ENCODE results near the gene NCAPG.

The NCAPG gene

DNA sequence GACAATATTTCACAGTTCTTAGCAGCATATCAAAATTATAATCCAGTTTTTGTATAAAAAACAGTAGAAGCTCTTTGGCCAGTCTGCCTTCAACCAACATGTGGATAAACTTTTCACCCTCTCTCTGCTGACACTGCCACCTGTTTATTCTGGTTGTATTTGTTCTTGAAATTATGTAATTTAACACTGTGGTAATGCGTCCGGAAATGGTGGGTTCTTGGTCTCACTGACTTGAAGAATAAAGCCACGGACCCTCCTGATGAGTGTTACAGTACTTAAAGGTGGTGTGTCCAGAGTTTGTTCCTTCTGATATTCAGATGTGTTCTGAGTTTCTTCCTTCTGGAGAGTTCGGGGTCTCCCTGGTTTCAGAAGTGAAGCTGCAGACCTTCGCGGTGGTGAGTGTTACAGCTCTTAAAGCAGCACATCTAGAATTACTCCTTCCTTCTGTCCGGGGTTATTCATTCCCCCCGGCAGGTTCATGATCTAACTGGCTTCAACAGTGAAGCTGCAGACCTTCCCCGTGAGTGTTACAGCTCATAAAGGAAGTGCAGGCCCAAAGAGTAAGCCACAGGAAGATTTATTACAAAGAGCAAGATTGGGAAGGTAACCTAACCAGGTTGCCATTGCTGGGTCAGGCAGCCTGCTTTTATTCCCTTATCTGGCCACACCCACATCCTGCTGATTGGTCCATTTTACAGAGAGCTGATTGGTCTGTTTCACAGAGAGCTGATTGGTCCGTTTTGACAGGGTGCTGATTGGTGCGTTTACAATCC is 45.1 kb upstream of the NCAPG start:
- H3K36me3 ChIP-seq (ENCODE audit: control insufficient read depth in 4 of 4, insufficient read depth in 4 of 4, low read length in 3 of 4) = no peaks in the 10 kb centered on the region
- peaks cover 0 to 7% (median 6%) of the 10 kb centered on the region in 4 experiments for H3K4me1 ChIP-seq (ENCODE audit: control extremely low read depth in 1 of 4, control insufficient read depth in 4 of 4, insufficient read depth in 4 of 4, low read length in 3 of 4)
- ChIA-PET POLR2A (interaction anchor here (0.6 kb wide), 1 partner anchor 17 kb away, joined by 4 read pairs; no protein-coding TSS in a partner anchor), CTCF (interaction anchor here (1.6 kb wide), 1 partner anchor 10 kb away, joined by 4 read pairs; no protein-coding TSS in a partner anchor)
- peak overlapping the region in 3 of 7 experiments; percentile 29 to 59 (median 47) for H3K4me3 ChIP-seq (ENCODE audit: control insufficient read depth in 1 of 7, extremely low read depth in 1 of 7, insufficient read depth in 4 of 7, low read depth in 2 of 7, low read length in 6 of 7)
- H3K9me3 ChIP-seq (ENCODE audit: control extremely low read depth in 1 of 5, control insufficient read depth in 4 of 5, insufficient read depth in 2 of 5, low read depth in 1 of 5, low read length in 4 of 5) = peaks cover 0 to 5% (median 2%) of the 10 kb centered on the region in 5 experiments
- H3K27ac ChIP-seq (ENCODE audit: insufficient read depth in 1 of 2, low read depth in 1 of 2, low read length in 2 of 2, poor library complexity in 1 of 2, severe bottlenecking in 2 of 2) = no peak overlapping the region
- peak; percentile 19 to 82 (median 69) for DNase-seq
- no peaks in the 10 kb centered on the region for H3K27me3 ChIP-seq (replicated peaks in 2 of 5; ENCODE audit: control insufficient read depth in 4 of 5, insufficient read depth in 5 of 5, low read length in 4 of 5)
- 58% methylated on average over 2 of the region's 11 CpGs for WGBS (ENCODE audit: insufficient coverage)

DNA sequence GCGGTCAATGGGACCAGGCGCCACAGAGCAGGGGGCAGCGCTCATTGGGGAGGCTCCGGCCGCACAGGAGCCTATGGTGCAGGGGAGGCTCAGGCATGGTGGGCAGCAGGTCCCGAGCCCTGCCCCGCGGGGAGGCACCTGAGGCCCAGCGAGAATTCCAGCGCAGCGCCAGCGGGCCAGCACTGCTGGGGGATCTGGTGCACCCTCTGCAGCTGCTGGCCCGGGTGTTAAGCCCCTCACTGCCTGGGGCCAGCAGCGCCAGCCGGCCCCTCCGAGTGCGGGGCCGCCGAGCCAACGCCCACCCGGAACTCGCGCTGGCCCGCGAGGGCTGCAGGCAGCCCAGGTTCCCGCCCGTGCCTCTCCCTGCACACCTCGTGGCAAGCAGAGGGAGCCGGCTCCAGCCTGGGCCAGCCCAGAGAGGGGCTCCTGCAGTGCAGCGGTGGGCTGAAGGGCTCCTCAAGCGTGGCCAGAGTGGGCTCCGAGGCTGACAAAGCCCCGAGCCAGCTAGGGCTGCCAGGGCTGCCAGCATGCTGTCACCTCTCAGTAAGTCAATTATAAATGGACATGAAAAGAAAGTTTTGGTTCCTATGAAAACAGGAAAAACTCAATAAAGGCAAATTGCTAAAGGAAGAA is 43.8 kb upstream of the NCAPG start:
- Histone ChIP-seq H3K27ac (ENCODE audit: insufficient read depth in 1 of 2, low read depth in 1 of 2, low read length in 2 of 2, poor library complexity in 1 of 2, severe bottlenecking in 2 of 2) (no peak overlapping the region), H3K27me3 (replicated peaks in 2 of 5; ENCODE audit: control insufficient read depth in 4 of 5, insufficient read depth in 5 of 5, low read length in 4 of 5) (no peaks in the 10 kb centered on the region), H3K9me3 (ENCODE audit: control extremely low read depth in 1 of 5, control insufficient read depth in 4 of 5, insufficient read depth in 2 of 5, low read depth in 1 of 5, low read length in 4 of 5) (peaks cover 0 to 5% (median 2%) of the 10 kb centered on the region in 5 experiments), H3K4me3 (ENCODE audit: control insufficient read depth in 1 of 7, extremely low read depth in 1 of 7, insufficient read depth in 4 of 7, low read depth in 2 of 7, low read length in 6 of 7) (no peak overlapping the region), H3K4me1 (ENCODE audit: control extremely low read depth in 1 of 4, control insufficient read depth in 4 of 4, insufficient read depth in 4 of 4, low read length in 3 of 4) (peaks cover 0 to 7% (median 6%) of the 10 kb centered on the region in 4 experiments), H3K36me3 (ENCODE audit: control insufficient read depth in 4 of 4, insufficient read depth in 4 of 4, low read length in 3 of 4) (no peaks in the 10 kb centered on the region)
- ChIA-PET POLR2A (no interaction called here), CTCF (no interaction called here)
- no peak for DNase-seq
- 94% methylated on average over 32 of the region's 33 CpGs for WGBS (ENCODE audit: insufficient coverage)

DNA sequence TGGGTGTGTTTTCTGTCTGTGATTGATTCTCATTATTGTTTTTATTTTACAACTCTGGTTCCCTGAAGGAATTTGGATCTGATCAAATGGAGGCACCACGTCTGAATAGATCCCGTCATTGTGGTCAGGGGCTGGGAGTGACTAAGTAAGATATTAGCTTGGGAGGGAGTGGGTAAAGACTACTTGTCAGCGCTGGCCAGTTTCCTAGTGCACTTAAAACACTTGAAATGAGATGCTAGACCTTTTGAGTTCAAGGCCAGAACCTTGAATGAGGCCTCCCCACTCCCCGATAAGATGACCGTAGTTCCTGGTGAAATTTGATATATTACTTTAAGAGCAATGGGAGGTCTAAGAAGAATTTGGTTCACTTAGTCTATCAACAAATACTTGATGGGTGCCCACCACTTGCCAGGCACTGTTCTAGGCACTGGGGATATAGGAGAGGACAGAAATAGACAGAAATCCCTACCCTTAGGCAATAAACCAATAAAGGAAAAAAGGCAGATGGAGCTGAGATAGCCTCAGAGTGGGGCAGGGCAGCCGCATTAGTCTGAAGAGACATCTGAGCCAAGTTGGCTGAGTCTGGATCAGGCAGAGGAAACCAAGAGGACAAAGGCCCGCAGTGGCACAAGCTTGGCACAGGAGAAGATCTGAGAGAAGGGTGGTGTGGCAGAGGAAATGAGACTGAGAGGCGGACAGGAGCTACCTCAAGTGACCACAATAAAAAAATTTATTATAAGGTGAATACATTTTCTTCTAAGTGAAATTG is 41.2 kb upstream of the NCAPG start:
- no peaks in the 10 kb centered on the region for H3K27me3 ChIP-seq (replicated peaks in 2 of 5; ENCODE audit: control insufficient read depth in 4 of 5, insufficient read depth in 5 of 5, low read length in 4 of 5)
- 72% methylated on average over 4 of the region's 8 CpGs for WGBS (ENCODE audit: insufficient coverage)
- POLR2A ChIA-PET = no interaction called here

DNA sequence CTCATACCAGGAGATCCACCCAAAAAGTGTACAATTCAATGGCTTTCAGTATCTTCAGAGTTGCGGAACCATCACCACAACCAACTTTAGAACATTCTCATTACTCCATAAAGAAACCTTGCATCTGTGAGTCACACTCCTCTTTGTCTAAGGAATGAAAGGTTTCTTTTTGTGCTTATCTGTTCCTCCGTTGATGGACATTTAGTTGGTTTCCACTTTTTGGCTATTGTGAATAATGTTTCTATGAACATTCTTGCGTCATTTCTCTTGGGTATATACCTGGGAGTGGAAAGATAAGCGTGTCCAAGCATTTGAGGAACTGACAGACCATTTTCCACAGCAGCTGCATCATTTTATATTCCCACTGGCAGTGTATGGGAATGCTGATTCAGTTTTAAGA is 39.9 kb upstream of the NCAPG start:
- no peak overlapping the region for H3K4me3 ChIP-seq (ENCODE audit: control insufficient read depth in 1 of 7, extremely low read depth in 1 of 7, insufficient read depth in 4 of 7, low read depth in 2 of 7, low read length in 6 of 7)
- no peaks in the 10 kb centered on the region for H3K36me3 ChIP-seq (ENCODE audit: control insufficient read depth in 4 of 4, insufficient read depth in 4 of 4, low read length in 3 of 4)
- H3K27ac ChIP-seq (ENCODE audit: insufficient read depth in 1 of 2, low read depth in 1 of 2, low read length in 2 of 2, poor library complexity in 1 of 2, severe bottlenecking in 2 of 2) = no peak overlapping the region
- CTCF ChIA-PET = interaction anchor here (1.2 kb wide), 2 partner anchors 16 to 34 kb away, joined by 3 to 5 read pairs; no protein-coding TSS in a partner anchor
- peaks cover 0 to 5% (median 2%) of the 10 kb centered on the region in 5 experiments for H3K9me3 ChIP-seq (ENCODE audit: control extremely low read depth in 1 of 5, control insufficient read depth in 4 of 5, insufficient read depth in 2 of 5, low read depth in 1 of 5, low read length in 4 of 5)
- POLR2A ChIA-PET = no interaction called here
- DNase-seq = no peak
- H3K4me1 ChIP-seq (ENCODE audit: control extremely low read depth in 1 of 4, control insufficient read depth in 4 of 4, insufficient read depth in 4 of 4, low read length in 3 of 4) = peaks cover 0 to 7% (median under 1%) of the 10 kb centered on the region in 4 experiments
- 100% methylated on average over 2 of the region's 4 CpGs for WGBS (ENCODE audit: insufficient coverage)
- no peaks in the 10 kb centered on the region for H3K27me3 ChIP-seq (replicated peaks in 2 of 5; ENCODE audit: control insufficient read depth in 4 of 5, insufficient read depth in 5 of 5, low read length in 4 of 5)

More for the DNA sequence above, 41.2 kb upstream of the NCAPG start:
- CTCF ChIA-PET = interaction anchor here (1.2 kb wide), 1 partner anchor 17 kb away, joined by 3 read pairs; no protein-coding TSS in a partner anchor
- Histone ChIP-seq H3K4me1 (ENCODE audit: control extremely low read depth in 1 of 4, control insufficient read depth in 4 of 4, insufficient read depth in 4 of 4, low read length in 3 of 4) (peaks cover 0 to 13% (median 6%) of the 10 kb centered on the region in 4 experiments), H3K27ac (ENCODE audit: insufficient read depth in 1 of 2, low read depth in 1 of 2, low read length in 2 of 2, poor library complexity in 1 of 2, severe bottlenecking in 2 of 2) (no peak overlapping the region), H3K4me3 (ENCODE audit: control insufficient read depth in 1 of 7, extremely low read depth in 1 of 7, insufficient read depth in 4 of 7, low read depth in 2 of 7, low read length in 6 of 7) (no peak overlapping the region), H3K36me3 (ENCODE audit: control insufficient read depth in 4 of 4, insufficient read depth in 4 of 4, low read length in 3 of 4) (no peaks in the 10 kb centered on the region), H3K9me3 (ENCODE audit: control extremely low read depth in 1 of 5, control insufficient read depth in 4 of 5, insufficient read depth in 2 of 5, low read depth in 1 of 5, low read length in 4 of 5) (peaks cover 0 to 5% (median 2%) of the 10 kb centered on the region in 5 experiments)
- DNase-seq = no peak

DNA sequence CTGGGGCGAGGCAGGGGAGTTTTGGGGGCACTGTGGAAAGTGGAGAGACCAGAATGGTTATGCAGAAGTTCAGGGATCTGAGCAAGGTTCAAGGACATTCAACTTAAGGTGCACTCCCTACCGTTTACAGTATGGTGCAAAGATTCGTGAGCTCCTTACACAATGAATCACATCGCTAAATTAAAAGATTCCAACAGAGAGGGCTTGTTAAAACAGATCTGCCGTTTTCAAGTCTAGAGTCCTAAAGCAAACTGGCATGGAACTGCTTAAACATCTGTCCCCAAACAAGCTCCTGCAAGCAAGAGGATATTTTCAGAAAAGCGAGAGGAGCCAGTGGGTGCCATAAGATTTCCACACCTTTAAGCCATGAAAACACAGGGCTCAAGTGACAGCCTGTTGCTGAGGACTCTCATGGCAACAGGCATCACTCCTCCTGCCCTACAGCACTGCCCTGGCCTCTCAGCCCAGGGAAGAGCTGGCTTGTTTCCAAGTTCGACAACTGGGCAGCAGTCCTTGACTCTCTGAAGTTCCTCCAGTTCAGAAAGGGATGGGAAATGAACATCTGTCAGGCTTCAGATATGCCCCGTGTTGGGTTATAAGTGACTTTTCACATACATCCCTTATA is 39.4 kb upstream of the NCAPG start:
- CTCF ChIA-PET = interaction anchor here (1.2 kb wide), 1 partner anchor 33 kb away, joined by 5 read pairs; no protein-coding TSS in a partner anchor
- H3K36me3 ChIP-seq (ENCODE audit: control insufficient read depth in 4 of 4, insufficient read depth in 4 of 4, low read length in 3 of 4) = no peaks in the 10 kb centered on the region
- H3K9me3 ChIP-seq (ENCODE audit: control extremely low read depth in 1 of 5, control insufficient read depth in 4 of 5, insufficient read depth in 2 of 5, low read depth in 1 of 5, low read length in 4 of 5) = peaks cover 0 to 5% (median 2%) of the 10 kb centered on the region in 5 experiments
- DNase-seq = no peak
- peaks cover 0 to 6% (median 0%) of the 10 kb centered on the region in 4 experiments for H3K4me1 ChIP-seq (ENCODE audit: control extremely low read depth in 1 of 4, control insufficient read depth in 4 of 4, insufficient read depth in 4 of 4, low read length in 3 of 4)
- H3K27me3 ChIP-seq (replicated peaks in 2 of 5; ENCODE audit: control insufficient read depth in 4 of 5, insufficient read depth in 5 of 5, low read length in 4 of 5) = no peaks in the 10 kb centered on the region
- POLR2A ChIA-PET = no interaction called here
- no peak overlapping the region for H3K27ac ChIP-seq (ENCODE audit: insufficient read depth in 1 of 2, low read depth in 1 of 2, low read length in 2 of 2, poor library complexity in 1 of 2, severe bottlenecking in 2 of 2)
- no peak overlapping the region for H3K4me3 ChIP-seq (ENCODE audit: control insufficient read depth in 1 of 7, extremely low read depth in 1 of 7, insufficient read depth in 4 of 7, low read depth in 2 of 7, low read length in 6 of 7)
- WGBS (ENCODE audit: insufficient coverage) = 94% methylated on average over 7 of the region's 8 CpGs

DNA sequence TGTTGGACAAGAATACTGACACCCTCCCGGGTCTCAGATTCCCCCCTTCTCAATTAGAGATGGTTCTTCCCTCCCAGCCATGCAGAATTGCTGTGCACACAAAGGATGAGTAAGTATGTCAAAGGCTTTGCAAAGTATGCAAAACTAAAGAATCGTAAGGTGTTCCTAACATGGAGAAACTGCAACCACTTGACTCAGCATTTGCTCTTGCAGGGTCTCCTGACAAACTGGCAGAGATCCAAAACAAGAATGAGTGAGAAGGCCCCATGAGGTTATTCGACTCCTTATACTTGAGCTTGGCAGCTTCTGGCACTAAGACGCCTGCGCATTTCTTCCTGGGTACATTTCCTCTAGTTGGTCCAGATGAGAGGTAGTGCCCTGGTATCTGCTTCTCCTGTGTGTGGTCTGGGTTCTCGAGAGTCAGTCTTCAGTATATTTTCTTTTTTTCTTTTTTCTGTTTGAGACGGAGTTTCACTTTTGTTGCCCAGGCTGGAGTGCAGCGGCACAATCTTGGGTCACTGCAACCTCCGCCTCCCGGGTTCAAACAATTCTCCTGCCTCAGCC is 37.6 kb upstream of the NCAPG start:
- 42% methylated on average over 8 of the region's 10 CpGs for WGBS (ENCODE audit: insufficient coverage)
- H3K27ac ChIP-seq (ENCODE audit: insufficient read depth in 1 of 2, low read depth in 1 of 2, low read length in 2 of 2, poor library complexity in 1 of 2, severe bottlenecking in 2 of 2) = no peak overlapping the region
- H3K27me3 ChIP-seq (replicated peaks in 2 of 5; ENCODE audit: control insufficient read depth in 4 of 5, insufficient read depth in 5 of 5, low read length in 4 of 5) = peaks cover 0 to 7% (median 0%) of the 10 kb centered on the region in 5 experiments
- peaks cover 0 to 2% (median 0%) of the 10 kb centered on the region in 5 experiments for H3K9me3 ChIP-seq (ENCODE audit: control extremely low read depth in 1 of 5, control insufficient read depth in 4 of 5, insufficient read depth in 2 of 5, low read depth in 1 of 5, low read length in 4 of 5)
- ChIA-PET POLR2A (no interaction called here), CTCF (interaction anchor here (0.8 to 1.2 kb wide), 3 partner anchors 12 to 224 kb away, joined by 3 to 4 read pairs (median 3); partner anchors contain the start of gene MED28)
- peaks cover 0 to 6% (median 0%) of the 10 kb centered on the region in 4 experiments for H3K4me1 ChIP-seq (ENCODE audit: control extremely low read depth in 1 of 4, control insufficient read depth in 4 of 4, insufficient read depth in 4 of 4, low read length in 3 of 4)
- DNase-seq = peak; percentile 19 to 76 (median 63)
- H3K36me3 ChIP-seq (ENCODE audit: control insufficient read depth in 4 of 4, insufficient read depth in 4 of 4, low read length in 3 of 4) = no peaks in the 10 kb centered on the region
- no peak overlapping the region for H3K4me3 ChIP-seq (ENCODE audit: control insufficient read depth in 1 of 7, extremely low read depth in 1 of 7, insufficient read depth in 4 of 7, low read depth in 2 of 7, low read length in 6 of 7)
